ENCODE measurements around the gene ZNF391.

DNA sequence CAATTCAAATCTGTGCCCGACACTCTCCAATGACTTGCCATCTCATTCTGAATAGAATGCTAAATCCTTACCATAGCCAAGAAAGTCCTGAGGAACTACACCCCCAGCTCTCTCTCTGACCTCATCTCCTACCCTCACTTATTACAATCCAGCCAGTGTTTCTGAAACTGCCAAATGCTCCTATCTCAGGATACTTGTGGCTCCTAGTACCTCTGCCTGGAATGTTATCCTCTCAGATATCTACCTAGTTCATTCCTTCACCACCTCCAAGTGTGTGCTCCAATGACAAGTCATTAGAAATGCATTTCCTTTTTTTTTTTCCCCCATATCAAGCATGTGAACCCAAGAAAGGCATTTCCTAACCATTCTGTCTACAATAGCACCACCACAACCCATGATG, 59.9 kb downstream of the ZNF391 start:
- TF ChIP-seq, protein P1, sequence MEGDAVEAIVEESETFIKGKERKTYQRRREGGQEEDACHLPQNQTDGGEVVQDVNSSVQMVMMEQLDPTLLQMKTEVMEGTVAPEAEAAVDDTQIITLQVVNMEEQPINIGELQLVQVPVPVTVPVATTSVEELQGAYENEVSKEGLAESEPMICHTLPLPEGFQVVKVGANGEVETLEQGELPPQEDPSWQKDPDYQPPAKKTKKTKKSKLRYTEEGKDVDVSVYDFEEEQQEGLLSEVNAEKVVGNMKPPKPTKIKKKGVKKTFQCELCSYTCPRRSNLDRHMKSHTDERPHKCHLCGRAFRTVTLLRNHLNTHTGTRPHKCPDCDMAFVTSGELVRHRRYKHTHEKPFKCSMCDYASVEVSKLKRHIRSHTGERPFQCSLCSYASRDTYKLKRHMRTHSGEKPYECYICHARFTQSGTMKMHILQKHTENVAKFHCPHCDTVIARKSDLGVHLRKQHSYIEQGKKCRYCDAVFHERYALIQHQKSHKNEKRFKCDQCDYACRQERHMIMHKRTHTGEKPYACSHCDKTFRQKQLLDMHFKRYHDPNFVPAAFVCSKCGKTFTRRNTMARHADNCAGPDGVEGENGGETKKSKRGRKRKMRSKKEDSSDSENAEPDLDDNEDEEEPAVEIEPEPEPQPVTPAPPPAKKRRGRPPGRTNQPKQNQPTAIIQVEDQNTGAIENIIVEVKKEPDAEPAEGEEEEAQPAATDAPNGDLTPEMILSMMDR (IDR thresholded peaks at IDR 0.05; ENCODE audit: insufficient read depth, low read length): no peak
- TF ChIP-seq, protein P2, sequence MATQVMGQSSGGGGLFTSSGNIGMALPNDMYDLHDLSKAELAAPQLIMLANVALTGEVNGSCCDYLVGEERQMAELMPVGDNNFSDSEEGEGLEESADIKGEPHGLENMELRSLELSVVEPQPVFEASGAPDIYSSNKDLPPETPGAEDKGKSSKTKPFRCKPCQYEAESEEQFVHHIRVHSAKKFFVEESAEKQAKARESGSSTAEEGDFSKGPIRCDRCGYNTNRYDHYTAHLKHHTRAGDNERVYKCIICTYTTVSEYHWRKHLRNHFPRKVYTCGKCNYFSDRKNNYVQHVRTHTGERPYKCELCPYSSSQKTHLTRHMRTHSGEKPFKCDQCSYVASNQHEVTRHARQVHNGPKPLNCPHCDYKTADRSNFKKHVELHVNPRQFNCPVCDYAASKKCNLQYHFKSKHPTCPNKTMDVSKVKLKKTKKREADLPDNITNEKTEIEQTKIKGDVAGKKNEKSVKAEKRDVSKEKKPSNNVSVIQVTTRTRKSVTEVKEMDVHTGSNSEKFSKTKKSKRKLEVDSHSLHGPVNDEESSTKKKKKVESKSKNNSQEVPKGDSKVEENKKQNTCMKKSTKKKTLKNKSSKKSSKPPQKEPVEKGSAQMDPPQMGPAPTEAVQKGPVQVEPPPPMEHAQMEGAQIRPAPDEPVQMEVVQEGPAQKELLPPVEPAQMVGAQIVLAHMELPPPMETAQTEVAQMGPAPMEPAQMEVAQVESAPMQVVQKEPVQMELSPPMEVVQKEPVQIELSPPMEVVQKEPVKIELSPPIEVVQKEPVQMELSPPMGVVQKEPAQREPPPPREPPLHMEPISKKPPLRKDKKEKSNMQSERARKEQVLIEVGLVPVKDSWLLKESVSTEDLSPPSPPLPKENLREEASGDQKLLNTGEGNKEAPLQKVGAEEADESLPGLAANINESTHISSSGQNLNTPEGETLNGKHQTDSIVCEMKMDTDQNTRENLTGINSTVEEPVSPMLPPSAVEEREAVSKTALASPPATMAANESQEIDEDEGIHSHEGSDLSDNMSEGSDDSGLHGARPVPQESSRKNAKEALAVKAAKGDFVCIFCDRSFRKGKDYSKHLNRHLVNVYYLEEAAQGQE (IDR thresholded peaks at IDR 0.05; ENCODE audit: insufficient replicate concordance, low read depth): no peak
- no peak for TF ChIP-seq POLR2AphosphoS5 (IDR thresholded peaks at IDR 0.05; ENCODE audit: low read depth)
- no peak for TF ChIP-seq SPI1 (IDR thresholded peaks at IDR 0.05; ENCODE audit: borderline replicate concordance, low read depth)
